Mesenteric fat pad (tissue), 1 donor: Measurements from ENCODE around the gene TRABD2B. TPM values are rescaled to one million over a fixed set of nuclear protein-coding genes. Genes with fewer than 3 reads are reported as not detected.
A peak's percentile ranks its signal among the peaks of the same experiment; 100 is the strongest.

ENCODE experiments used
- DNase-seq: peaks from one replicate; pipeline ENCODE4 v3.0.0-alpha.2; 2020; ENCODE audit warnings: low spot score
- total RNA-seq: library from RNA; stranded (reverse); fragmentation: NEBNext Ultra II Directional; extraction: Animal tissue kit (Norgen Biotek cat#: 25700); gene quantifications from one replicate; pipeline ENCODE4 v1.2.1, GENCODE V29; 2021
- donor health status: DM: yes; HTN: yes; CAD: no.

The TRABD2B gene
- total RNA-seq, 1 donor from 2014 or later: 2.3 TPM

DNA sequence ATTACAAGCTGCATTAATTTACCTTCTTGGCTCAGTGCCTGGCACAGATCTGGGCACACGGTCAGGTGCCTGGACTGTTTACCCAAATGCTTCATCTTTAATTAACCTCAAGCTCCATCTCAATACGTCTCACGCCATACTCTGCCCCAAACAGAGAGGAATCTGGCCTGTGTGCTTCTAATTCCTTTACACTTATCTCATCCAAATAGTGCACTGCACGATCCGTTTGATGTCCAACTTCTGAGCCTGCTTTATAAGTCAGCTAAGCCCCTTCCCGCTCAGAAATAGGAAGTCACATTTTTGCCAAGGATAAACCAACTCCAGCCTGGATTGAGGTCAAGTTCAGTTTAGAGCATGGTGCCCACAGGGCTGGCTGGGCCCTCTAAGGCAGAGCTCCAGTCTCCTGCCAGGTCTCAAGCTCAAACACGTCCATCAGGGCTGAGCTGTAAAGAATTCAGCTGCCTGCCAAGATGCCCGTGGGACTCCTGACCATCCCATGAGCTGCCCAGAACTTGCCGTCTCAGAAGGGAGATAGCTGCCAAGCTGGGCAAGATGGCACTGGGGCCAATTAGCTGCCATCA, 233.5 kb downstream of the TRABD2B start:
- DNase-seq: no peak

DNA sequence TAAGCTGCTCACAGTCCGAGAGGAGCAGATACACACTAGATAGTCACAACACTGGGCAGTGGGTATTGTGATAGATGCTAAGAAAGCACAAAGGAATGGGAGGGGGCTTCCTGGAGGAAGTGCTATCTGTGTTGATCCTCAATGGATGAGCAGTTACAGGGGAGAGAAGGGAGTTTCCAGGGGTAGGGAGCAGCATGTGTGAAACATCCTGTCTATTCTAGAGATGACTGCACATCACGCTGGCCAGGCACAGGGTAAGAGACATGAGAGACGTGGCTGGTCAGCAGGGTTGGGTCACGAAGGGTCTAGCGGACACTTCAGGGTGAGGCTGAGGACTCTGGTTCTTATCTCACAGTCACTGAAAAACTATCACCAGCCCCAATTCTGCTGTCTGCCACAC, 235.2 kb downstream of the TRABD2B start:
- peak; percentile 39 for DNase-seq

DNA sequence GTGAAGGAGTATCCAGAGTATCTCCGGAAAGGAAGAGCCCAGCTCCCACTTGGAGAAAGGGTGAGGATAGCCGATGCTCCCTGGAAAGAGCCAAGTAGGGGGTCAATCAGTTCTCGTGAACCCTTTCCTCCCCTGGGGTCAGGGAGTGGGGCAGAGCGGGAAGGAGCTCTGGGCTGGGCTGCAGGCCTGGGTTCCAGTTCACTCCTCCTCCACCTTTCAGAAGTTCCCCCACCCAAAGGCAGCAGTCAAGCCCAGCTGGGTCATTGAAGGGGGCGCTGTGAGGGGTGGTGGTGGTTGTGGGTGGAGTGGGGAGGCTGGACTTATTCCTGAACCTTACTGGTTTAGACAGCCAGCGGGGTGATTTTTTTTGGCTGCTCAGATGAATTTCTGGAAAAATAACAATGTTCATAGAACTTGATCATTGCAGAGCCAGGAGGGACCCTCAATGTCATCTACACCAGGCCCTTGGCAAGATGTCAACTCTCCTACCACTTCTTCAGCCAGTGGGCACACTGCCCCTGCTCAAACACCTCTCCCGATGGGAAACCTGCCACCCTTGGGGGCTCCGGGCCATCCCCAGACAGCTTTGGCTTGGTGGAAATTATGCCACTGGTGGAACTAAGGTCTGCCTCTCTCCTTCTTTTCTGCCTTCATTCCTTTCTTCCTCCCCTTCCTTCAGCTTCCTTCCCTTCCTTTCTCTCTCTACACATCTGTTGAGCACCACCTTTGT, 235.8 kb downstream of the TRABD2B start:
- DNase-seq: peak; percentile 60

DNA sequence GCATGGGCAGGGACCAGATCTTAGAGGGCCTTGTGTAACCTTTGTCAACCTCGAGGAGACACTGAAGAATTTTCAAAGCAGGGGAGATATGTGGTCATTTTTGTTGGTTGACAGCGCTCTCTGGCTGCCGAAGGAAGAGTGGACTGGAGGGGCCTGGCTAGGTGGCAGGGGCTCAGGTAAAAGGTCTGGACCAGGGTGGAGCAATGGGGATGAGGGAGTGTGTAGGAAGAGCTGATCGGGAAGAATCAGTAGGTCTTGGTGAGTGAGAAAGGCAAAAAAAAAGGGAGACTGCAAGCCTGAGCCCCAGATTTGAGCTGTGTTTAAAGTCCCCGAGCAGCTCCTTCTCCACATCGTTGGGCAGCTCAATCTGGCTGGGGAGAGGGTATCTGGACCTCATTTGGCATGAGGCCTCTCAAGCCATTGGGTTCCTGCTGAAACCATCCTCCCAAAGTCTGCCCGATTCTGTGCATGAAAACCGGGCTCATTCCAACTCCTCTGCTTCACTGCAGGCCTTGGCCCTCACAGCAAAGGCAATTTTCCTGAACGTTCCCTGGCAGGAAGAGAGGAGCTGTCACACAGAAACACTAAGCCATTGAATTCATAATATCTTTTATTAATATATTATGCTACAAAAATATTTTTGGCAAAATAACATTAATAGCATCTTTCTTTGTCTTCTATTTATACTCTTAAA, 237.1 kb downstream of the TRABD2B start:
- DNase-seq: peak; percentile 85

DNA sequence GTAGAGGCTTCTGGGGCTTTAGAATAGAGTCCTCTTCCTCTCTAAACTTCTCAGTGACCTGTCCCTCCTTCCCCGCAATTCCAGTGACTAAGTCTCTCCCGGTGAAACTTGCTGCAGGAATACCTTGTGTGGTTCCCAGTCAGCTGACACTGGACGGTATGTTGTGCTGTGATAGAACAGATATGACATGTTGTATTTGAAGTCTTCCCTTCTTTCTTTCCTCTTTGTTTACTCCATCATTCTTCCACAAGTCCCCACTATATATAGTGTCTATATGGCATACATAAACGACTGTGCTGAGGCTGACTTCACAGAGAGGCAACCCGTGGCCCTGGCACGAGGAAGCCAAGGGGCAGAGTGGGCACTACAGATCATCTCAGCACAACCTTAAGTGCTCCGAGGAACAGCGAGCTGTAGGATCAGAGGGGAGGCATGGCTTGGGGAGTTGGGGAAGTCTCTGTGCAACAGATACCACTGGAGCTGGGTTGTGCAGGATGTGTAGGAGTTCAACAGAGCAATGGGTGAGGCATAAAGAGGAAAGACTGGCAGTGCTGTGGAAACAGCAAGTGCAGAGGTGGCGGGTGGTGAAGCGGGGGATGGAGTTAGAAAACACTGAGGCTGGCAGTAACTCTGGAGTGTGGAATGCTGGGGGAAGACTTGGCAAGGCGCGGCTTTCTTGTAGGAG, 237.8 kb downstream of the TRABD2B start:
- DNase-seq: peak; percentile 65

DNA sequence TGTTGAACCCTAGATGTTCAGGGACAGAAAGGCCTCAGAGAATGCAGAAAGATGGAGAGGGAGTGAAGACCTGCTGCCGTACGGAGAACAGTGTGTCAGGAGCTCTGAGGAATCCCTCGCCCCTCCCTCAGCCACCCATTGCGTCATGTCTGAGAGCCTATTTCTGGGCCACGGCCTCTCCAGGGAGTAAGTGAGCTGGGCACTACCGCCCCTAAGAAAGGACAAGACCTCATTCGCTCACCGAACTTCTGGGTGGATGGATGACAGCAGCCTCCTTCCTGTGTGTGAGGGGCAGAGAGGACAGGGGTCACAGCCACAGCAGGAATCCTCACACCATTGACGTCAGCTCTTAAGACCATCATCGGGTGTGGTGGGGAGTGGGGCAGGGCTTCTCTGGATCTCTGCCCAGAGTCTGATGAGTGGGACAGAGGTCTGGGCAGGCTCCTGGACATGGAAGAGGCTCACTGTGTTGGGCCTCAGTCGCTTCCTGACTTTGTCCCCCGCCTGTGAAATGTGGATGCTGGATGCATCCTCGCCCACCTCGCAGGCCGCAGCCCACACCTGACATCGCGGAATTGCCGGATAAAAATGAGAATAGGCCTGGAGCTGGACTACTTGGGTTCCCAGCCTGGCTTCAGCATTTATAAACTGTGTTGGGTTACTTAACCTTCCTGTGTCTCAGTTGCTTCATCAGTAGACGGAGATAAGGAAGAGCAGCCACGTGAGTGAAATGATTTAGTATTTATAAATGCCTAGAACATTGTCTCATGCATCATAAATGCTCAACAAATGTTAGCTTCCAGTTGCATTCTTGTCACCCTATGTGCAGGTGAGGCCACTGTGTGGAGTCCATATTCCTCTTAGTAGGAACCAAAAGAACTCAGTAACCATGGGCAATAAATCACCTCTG, 238.6 kb downstream of the TRABD2B start:
- DNase-seq: peak; percentile 72

DNA sequence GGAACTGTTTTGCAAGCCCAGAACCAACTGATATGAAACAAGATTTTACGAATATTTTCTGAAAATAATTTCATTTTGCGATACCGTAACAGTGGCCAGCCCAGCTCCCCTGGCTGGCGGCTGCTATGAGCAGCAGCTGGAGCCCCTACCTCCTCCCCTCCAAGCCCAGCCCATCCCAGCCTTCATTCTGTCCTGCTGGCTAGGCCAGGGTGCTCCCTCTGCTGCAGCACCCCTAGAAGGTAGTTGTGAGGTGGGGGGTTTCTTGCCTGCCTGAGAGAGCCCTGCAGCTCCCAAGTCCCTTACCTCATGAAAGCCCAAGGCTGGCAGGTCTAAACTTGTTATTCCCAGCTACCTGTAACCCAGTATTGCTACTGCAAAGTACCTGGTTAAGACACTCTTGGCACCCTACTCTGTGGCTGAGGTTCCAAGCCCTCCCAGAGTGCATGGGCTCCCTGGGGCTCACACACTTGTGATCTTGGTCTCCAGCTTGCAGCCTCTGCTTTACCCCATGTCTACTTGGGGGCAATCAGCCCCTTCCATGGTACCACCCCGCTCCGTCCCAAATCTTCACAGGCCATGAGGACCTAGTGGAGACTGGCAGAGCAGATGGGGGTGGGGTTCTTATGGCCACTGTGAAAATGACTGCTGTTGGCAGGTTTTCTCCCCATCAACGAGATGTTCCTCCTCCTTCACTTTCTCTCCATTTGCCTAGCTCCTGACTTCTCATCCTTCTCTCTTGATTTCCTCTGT, 239.8 kb downstream of the TRABD2B start:
- DNase-seq: peak; percentile 47

DNA sequence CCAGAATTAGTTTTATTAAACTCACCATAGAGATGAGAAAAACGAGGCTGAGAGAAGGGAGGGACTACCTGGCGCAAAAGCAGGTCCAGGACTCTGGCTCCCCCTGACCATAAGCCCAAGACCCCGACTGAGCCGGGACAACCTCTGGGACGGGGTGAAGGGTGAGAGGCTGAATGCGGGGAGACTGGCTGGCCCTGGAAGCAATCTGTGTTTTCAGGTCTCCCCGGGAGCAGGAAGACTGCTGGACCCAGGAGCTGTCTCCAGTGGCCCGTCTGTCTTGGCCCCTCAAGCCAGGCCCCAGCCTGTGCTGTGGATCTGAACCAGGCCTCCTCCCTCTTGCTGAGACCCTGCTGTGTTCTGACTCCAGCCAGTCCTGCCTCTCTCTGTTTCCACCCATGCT, 240.8 kb downstream of the TRABD2B start:
- DNase-seq: peak; percentile 49

DNA sequence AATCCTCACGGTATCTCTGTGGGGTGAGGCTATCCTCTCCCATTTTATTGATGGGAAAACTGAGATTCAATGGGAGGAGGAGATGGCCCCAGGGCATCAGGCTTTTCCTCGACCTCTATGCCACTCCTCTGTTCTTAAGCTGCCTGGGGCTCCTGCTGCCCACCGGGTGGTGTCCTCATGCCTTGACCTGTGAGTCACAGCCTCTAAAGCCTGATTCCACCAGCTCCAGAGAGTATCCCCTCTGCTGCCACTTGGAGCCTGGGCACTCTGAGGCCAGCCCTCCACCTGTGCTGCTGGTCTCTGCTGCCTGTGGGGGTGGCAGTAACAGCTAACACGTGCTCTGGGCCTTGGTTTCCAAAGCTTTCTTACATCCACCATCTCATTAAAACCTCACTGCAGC, 241.2 kb downstream of the TRABD2B start:
- no peak for DNase-seq

DNA sequence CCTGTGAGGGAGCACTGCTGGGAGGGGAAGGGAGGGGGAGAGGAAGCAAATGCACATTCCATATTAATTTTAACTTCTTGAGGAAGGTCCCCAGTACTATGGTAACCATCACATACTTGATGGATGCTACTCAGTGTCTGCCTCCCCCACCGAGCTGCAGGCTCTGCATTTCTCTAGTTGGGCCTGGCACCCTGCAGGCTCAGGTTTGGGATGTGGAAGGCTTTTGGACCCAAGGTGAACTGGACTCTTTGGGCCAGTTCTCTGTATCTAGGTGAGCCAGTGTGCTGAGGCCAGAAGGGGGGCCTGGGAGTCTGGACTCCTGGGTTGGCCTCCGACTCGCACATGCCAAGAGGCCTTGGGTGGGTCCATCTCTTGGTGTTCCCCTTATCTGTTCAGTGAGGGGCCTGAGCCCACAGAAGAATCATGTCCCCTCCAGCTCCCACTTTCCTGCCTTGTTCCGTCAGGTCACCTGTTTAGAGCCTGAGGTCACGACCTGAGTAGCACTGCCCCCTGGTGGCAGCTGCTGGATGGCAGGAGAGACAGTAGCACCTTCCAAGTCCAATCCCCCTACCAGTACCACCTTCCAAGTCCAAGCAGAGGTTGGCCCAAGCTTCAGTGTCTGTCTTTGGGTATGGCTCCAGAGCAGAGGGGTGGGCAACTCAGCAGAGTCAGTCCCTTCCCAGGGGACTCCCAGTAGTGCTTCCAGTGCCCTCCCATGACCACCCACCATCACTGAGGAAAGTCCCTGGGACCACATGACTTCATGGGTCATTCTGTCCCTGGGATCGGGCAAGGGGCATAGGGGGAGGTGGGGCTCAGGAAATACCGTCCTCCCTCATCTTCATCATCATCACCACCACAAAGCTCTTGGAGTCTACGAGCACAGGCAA, 241.8 kb downstream of the TRABD2B start:
- DNase-seq: no peak

DNA sequence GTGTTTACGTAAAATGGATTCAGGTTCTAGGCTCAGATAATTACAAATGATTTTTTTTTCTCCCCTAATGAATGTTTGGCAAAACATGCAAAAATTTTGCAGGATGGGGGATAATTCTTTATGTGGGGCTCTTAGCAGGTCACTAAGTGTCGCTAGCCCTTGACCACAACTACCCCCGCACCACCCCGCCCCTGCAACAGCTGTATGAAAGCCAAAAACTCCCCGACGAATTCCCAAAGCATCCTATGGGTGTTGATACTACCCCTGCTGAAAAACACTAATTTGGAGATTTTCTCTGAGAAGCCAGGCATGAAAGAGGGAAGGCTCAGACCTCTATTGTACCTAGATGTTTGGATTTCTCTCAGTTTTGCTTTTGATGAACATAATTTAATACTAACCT, 243.0 kb downstream of the TRABD2B start:
- DNase-seq: no peak

DNA sequence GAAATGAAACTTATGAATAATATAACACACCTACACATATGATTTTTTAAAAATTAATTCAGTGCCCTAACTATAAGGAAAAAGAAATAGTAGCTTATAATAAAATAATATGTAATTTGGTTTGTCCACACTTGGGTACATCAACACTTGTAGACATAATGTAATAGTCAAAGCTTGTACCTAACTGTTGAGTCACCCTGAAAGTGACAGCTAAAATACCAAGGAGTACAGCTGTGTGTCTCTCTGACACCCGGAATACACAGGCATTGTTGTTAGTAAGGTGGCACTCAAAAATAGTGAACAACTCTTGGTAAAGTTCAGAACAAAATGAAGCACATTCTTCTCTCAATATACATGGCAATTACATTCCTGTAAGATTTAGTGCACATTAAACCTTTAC, 243.4 kb downstream of the TRABD2B start:
- no peak for DNase-seq

DNA sequence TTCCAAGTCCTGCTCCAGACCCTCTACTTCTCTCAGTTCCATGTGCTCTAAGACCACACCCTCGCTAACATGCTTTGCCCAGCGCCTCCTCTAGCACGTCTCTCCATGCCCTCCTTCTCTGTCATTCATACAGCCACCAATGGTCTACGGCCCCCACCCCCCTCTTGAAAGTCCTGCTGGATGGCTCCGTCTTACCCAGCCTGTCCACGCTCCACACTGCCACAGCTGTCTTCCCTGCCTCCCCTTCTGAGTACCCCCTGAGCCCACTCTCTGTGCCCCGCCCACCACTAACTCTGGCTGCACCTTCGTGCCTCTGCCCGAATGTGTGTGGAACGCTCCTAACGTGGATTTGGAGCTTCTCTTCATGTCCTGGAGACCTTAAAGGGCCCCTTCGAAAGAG, 244.6 kb downstream of the TRABD2B start:
- DNase-seq: no peak

DNA sequence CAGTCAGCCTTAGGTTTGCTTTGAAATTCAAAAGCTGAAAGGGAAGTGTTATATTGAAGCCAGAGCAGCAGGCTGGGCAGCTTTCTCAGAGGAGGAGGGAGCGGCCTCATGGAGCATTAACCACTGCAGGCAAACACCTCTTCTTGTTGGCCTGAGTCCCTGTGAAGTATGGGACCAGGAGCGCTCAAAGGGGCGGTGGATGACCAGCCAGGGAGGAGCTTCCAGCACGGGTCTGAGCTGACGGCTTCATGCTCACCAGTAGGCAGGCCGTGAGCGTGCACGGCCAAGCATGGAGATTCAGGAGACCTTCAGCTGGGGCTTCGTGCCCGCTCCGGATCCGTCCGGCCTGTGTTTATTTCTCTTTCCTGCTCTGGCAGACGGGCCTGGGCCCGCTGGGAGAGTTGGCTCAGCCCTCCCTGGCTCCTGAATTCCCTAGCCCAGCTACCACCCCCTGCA, 245.2 kb downstream of the TRABD2B start:
- no peak for DNase-seq

DNA sequence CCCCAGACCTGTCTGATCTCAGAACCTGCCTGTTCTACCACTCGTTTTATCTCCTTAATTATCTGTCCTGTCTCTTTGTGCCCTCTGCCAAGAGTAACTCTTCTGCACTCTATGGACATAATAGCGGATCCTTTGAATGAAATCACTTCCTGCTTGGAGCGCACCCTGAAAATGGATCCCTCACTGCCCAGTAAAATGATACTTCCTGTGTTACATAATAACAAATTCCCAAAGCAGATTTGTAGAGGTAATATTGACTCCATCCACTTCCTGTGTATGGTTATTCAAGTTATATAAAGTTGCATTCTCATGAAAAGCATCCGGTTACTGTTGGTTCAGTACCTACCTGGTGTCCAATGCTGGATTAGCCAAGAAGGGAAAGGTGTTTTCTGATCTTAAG, 246.0 kb downstream of the TRABD2B start:
- DNase-seq: no peak

DNA sequence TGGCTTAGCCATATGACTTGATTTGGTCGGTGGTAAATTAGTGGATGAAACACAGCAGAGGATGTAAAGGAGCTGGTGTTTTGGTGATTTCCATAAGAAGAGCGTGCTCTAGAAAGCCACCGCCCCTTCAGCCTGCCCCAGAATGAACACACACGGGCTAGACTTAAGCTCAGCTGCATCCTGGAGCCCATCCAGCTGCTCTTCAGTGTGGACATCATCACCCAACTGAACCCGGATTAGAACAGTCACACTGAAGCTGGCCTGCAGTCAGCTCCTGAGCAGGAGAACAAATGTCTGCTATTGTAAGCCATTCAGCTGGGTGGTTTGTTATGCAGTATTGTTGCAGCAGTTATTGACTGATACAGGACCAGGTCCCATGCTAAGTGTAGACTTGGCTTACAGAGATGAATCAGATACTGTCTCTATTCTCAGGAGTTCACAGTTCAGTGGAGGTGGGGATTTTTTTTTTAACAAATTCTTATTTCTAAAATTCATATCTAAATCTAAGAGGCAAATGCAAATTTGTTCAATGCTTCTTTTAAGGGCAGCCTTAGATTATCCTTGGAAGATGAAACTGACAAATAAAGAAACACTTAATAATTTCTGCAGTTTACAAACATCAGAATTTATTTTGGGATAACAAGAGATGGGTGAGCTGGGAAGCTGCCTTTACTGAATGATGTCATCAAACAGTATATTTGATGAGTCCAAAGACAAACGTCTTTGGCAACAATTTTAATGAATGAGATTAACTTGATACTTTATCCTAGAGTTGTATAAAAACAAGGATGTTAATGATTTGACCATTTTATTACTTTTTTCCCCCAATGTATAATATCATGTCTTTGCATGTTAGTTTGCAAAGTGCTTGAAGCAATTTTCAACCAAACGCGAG, 251.2 kb downstream of the TRABD2B start:
- no peak for DNase-seq

DNA sequence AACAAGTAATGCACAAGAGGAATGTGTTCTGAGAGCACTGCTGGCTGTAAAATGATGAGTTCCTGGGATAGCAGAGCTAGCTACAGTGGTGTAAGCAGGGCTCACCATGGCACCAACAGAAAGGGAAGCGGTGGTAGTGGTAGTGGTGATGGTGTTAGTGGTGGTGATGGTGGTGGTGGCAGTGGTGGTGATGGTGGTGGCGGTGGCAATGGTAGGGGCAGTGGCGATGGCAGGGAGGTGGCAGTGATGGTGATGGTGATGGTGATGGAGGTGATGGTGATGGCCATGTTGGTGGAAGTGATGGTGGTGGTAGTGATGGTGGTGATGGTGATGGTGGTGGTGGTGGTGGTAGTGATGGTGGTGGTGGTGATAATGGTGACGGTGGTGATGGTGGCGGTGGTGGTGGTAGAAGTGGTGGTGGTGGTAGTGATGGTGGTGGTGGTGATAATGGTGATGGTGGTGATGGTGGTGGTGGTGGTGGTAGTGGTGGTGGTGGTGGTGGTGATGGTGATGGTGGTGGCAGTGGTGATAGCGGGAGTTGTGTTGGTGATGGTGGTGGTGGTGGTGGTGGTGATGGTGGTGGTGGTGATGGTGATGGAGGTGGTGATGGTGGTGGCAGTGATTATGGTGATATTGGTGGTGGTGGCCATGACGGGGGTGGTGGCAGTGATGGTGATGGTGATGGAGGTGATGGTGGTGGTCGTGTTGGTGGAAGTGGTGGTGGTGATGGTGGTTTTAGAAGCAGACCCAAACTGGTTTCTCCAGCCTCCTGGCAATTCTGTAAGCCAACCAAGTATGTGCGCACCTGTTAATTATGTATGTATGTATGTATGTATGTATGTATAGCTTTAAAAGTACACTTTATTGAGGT, 254.1 kb downstream of the TRABD2B start:
- no peak for DNase-seq
